GM18505 (cell line): ENCODE measurements around the gene NKD1.
A peak's percentile ranks its signal among the peaks of the same experiment; 100 is the strongest.

ENCODE experiments used
- ATAC-seq: cut with Tn5 transposase; IDR thresholded peaks from one replicate; pipeline ENCODE4 v1.9.1; 2021; ENCODE audit not compliant: unreplicated experiment
- POLR2A ChIP-seq: IDR thresholded peaks from 4 replicates; pipeline ENCODE4 v1.6.1; 2011; ENCODE audit warnings: borderline replicate concordance; ENCODE audit not compliant: insufficient read depth, insufficient read length; ENCODE audit errors: extremely low read depth

NKD1 gene

GRCh38 chr16:50676684-50677225 lies 128.6 kb downstream of the NKD1 start:
- TF ChIP-seq POLR2A, result no peak
- no peak for ATAC-seq

- ATAC-seq, result no peak
- no peak for TF ChIP-seq POLR2A
Observed at GRCh38 chr16:50677351-50677750, 129.2 kb downstream of the NKD1 start.

GRCh38 chr16:50678531-50678930 lies 130.3 kb downstream of the NKD1 start:
- TF ChIP-seq POLR2A, result no peak
- ATAC-seq, result no peak

GRCh38 chr16:50679266-50679665 lies 131.1 kb downstream of the NKD1 start:
- TF ChIP-seq POLR2A, result no peak
- no peak for ATAC-seq

GRCh38 chr16:50679676-50680555 lies 131.7 kb downstream of the NKD1 start:
- no peak for ATAC-seq
- TF ChIP-seq POLR2A, result no peak

- ATAC-seq, result no peak
- TF ChIP-seq POLR2A, result no peak
Observed at GRCh38 chr16:50680556-50680893, 132.3 kb downstream of the NKD1 start.

GRCh38 chr16:50681021-50681885 lies 133.1 kb downstream of the NKD1 start, which contains the start of gene SNX20:
Gene SNX20 (minus strand): TSS chr16:50681312. CDS start chr16:50677526, 3,786 bp downstream.
- peak; percentile 82 for TF ChIP-seq POLR2A
- peak; percentile 43 for ATAC-seq

GRCh38 chr16:50683689-50684374 lies 135.6 kb downstream of the NKD1 start:
- peak; percentile 68 for ATAC-seq
- TF ChIP-seq POLR2A, result peak; percentile 33

- ATAC-seq, result no peak
- TF ChIP-seq POLR2A, result peak; percentile 40
Observed at GRCh38 chr16:50684823-50685461, 136.7 kb downstream of the NKD1 start.

GRCh38 chr16:50685462-50686063 lies 137.4 kb downstream of the NKD1 start:
- no peak for TF ChIP-seq POLR2A

GRCh38 chr16:50688083-50688482 lies 139.9 kb downstream of the NKD1 start:
- TF ChIP-seq POLR2A, result no peak
- no peak for ATAC-seq

More at GRCh38 chr16:50685462-50686063, 137.4 kb downstream of the NKD1 start:
- ATAC-seq, result no peak

- TF ChIP-seq POLR2A, result no peak
- no peak for ATAC-seq
Observed at GRCh38 chr16:50688867-50689266, 140.7 kb downstream of the NKD1 start.
